H1 (cell line): ENCODE data around the gene DOCK1. TPM values are rescaled to one million over a fixed set of nuclear protein-coding genes. Genes with fewer than 3 reads are reported as not detected.

ENCODE experiments used
- CTCF ChIA-PET: fragments of 300-600 bp; sonication (Branson Sonifier 250); formaldehyde crosslinking; loops from one replicate; lab custom pipeline; 2021; ENCODE audit not compliant: partially characterized antibody; lab: Charles Lee
- POLR2A ChIA-PET: fragments of 300-600 bp; sonication (Branson Sonifier 250); formaldehyde crosslinking; loops from one replicate; lab custom pipeline; 2021; ENCODE audit warnings: inconsistent platforms; ENCODE audit not compliant: partially characterized antibody; lab: Charles Lee
- DNase-seq, 2 experiments: peaks; one replicate each; pipeline versions ENCODE4 v3.0.0 to v3.0.0-alpha.2; 2010 to 2022; ENCODE audit warnings: low spot score in 2 of 2, low read depth in 1 of 2, mixed read lengths in 1 of 2
- FAIRE-seq: peaks from 2 replicates; lab custom pipeline; 2011; peaks lifted over from hg19 to GRCh38; lab: Jason Lieb, UNC
- H2AFZ ChIP-seq: 2 replicates; pipeline ENCODE4 v1.8.1; 2012; ENCODE audit warnings: low read length, inconsistent platforms
- H2AK5ac ChIP-seq: 2 replicates; pipeline ENCODE4 v1.6.1; 2013; ENCODE audit warnings: low read depth, low read length
- H2BK120ac ChIP-seq: replicated peaks from 2 replicates; pipeline ENCODE3; 2013; ENCODE audit warnings: low read depth, low read length, inconsistent platforms
- H2BK12ac ChIP-seq: 2 replicates; pipeline ENCODE4 v1.6.1; 2013; ENCODE audit warnings: low read depth, low read length
- H2BK15ac ChIP-seq: 2 replicates; pipeline ENCODE4 v1.6.1; 2013; ENCODE audit warnings: low read length
- H2BK20ac ChIP-seq: 2 replicates; pipeline ENCODE4 v1.6.1; 2013; ENCODE audit warnings: low read length
- H2BK5ac ChIP-seq: 2 replicates; pipeline ENCODE4 v1.6.1; 2013; ENCODE audit warnings: low read depth, low read length
- H3K14ac ChIP-seq: 2 replicates; pipeline ENCODE4 v1.6.1; 2013; ENCODE audit warnings: inconsistent platforms; ENCODE audit not compliant: insufficient read length
- H3K18ac ChIP-seq: 2 replicates; pipeline ENCODE4 v1.6.1; 2013; ENCODE audit warnings: low read length; ENCODE audit errors: extremely low read depth
- H3K23ac ChIP-seq: 2 replicates; pipeline ENCODE4 v1.6.1; 2013; ENCODE audit warnings: inconsistent platforms; ENCODE audit not compliant: insufficient read length
- H3K23me2 ChIP-seq: 2 replicates; pipeline ENCODE4 v1.6.1; 2013; ENCODE audit warnings: low read depth, low read length
- H3K27ac ChIP-seq: 2 replicates; pipeline ENCODE4 v1.6.1; 2011; ENCODE audit warnings: low read depth, low read length, inconsistent platforms
- H3K27me3 ChIP-seq, 4 experiments: replicated peaks in 1 of 4; 1 replicate in 1 of 4; 2 replicates in 3 of 4; pipeline versions ENCODE4 v1.6.1 to v1.8.1; 2011 to 2013; ENCODE audit warnings: low read length in 3 of 4, mild to moderate bottlenecking in 3 of 4, inconsistent platforms in 2 of 4, mixed read lengths in 2 of 4, moderate library complexity in 1 of 4; ENCODE audit not compliant: control insufficient read depth in 3 of 4, insufficient read depth in 3 of 4; ENCODE audit errors: extremely low read depth in 1 of 4
- H3K36me3 ChIP-seq, 4 experiments: 2 replicates each; pipeline versions ENCODE4 v1.6.1 to v1.8.1; 2011 to 2013; ENCODE audit warnings: mild to moderate bottlenecking in 4 of 4, low read length in 3 of 4, moderate library complexity in 2 of 4, control low read depth in 1 of 4, inconsistent platforms in 1 of 4; ENCODE audit not compliant: insufficient read depth in 4 of 4, control insufficient read depth in 2 of 4
- H3K4ac ChIP-seq: replicated peaks from 2 replicates; pipeline ENCODE3; 2013; ENCODE audit warnings: low read length, low read depth, mixed read lengths, inconsistent platforms; ENCODE audit not compliant: insufficient read length
- H3K4me1 ChIP-seq, 4 experiments: replicated peaks in 1 of 4; 1 replicate in 1 of 4; 2 replicates in 3 of 4; pipeline versions ENCODE4 v1.6.1 to v1.8.1; 2011 to 2013; ENCODE audit warnings: low read length in 3 of 4, inconsistent platforms in 2 of 4, mixed read lengths in 1 of 4; ENCODE audit not compliant: insufficient read depth in 4 of 4, control insufficient read depth in 3 of 4
- H3K4me2 ChIP-seq, 2 experiments: 2 replicates each; pipeline versions ENCODE4 v1.6.1 to v1.8.1; 2011 to 2013; ENCODE audit warnings: low read depth in 2 of 2, low read length in 2 of 2, control low read depth in 1 of 2, inconsistent platforms in 1 of 2, mild to moderate bottlenecking in 1 of 2; ENCODE audit not compliant: insufficient read depth in 1 of 2
- H3K4me3 ChIP-seq, 4 experiments: fragments of 200-600, 300-600 bp in 1 of 4; sonication (generic), shearing (Covaris generic), sonication (Bioruptor Twin) in 1 of 4; 2 replicates each; pipeline versions ENCODE4 v1.5.1 to v1.8.1; 2011 to 2016; ENCODE audit warnings: low read length in 4 of 4, low read depth in 3 of 4, control low read depth in 2 of 4, inconsistent platforms in 2 of 4, mild to moderate bottlenecking in 2 of 4, mixed read lengths in 1 of 4, moderate library complexity in 1 of 4; ENCODE audit not compliant: insufficient read depth in 2 of 4; ENCODE audit errors: extremely low read depth in 1 of 4
- H3K56ac ChIP-seq: replicated peaks from 2 replicates; pipeline ENCODE3; 2013; ENCODE audit warnings: low read depth, mild to moderate bottlenecking, mixed read lengths, low read length, inconsistent platforms; ENCODE audit not compliant: insufficient read length
- H3K79me1 ChIP-seq: 2 replicates; pipeline ENCODE4 v1.6.1; 2013; ENCODE audit warnings: low read depth, low read length, control low read depth
- H3K79me2 ChIP-seq, 2 experiments: 2 replicates each; pipeline versions ENCODE4 v1.6.1 to v1.8.1; 2012 to 2013; ENCODE audit warnings: low read length in 2 of 2, mild to moderate bottlenecking in 2 of 2, inconsistent platforms in 1 of 2; ENCODE audit not compliant: insufficient read depth in 2 of 2, control insufficient read depth in 1 of 2
- H3K9ac ChIP-seq, 4 experiments: replicated peaks in 1 of 4; 1 replicate in 1 of 4; 2 replicates in 3 of 4; pipeline versions ENCODE4 v1.6.1 to v1.8.1; 2011 to 2013; ENCODE audit warnings: low read depth in 3 of 4, low read length in 3 of 4, control low read depth in 2 of 4, mild to moderate bottlenecking in 2 of 4, moderate library complexity in 2 of 4, inconsistent platforms in 1 of 4; ENCODE audit errors: extremely low read depth in 1 of 4
- H3K9me3 ChIP-seq, 2 experiments: 2 replicates each; pipeline versions ENCODE4 v1.6.1 to v1.8.1; 2012 to 2013; ENCODE audit warnings: mild to moderate bottlenecking in 2 of 2, moderate library complexity in 2 of 2, control low read depth in 1 of 2, inconsistent platforms in 1 of 2, low read depth in 1 of 2, low read length in 1 of 2, mixed read lengths in 1 of 2; ENCODE audit not compliant: insufficient read depth in 2 of 2
- H4K20me1 ChIP-seq, 2 experiments: replicated peaks in 1 of 2; 2 replicates each; pipeline versions ENCODE3 to v1.8.1; 2011 to 2013; ENCODE audit warnings: inconsistent platforms in 2 of 2, low read length in 2 of 2, mild to moderate bottlenecking in 1 of 2; ENCODE audit not compliant: insufficient read depth in 2 of 2, control insufficient read depth in 1 of 2
- H4K5ac ChIP-seq: 2 replicates; pipeline ENCODE4 v1.6.1; 2013; ENCODE audit warnings: low read length, low read depth, mixed read lengths, inconsistent platforms; ENCODE audit not compliant: insufficient read length
- H4K8ac ChIP-seq: 2 replicates; pipeline ENCODE4 v1.8.0; 2013; ENCODE audit warnings: mild to moderate bottlenecking, moderate library complexity, low read length, inconsistent platforms; ENCODE audit not compliant: insufficient read depth; ENCODE audit errors: extremely low read depth
- H4K91ac ChIP-seq: replicated peaks from 2 replicates; pipeline ENCODE3; 2013; ENCODE audit warnings: low read length, mixed read lengths, inconsistent platforms; ENCODE audit not compliant: insufficient read length
- ASH2L ChIP-seq: fragments of 200-600, 300-600 bp; sonication (generic); IDR thresholded peaks from one replicate; pipeline ENCODE4 v1.7.1; 2017; ENCODE audit warnings: low read length
- EGR1 ChIP-seq: IDR thresholded peaks from 2 replicates; pipeline ENCODE4 v1.6.1; 2011; ENCODE audit warnings: low read depth, low read length, borderline replicate concordance
- RFX5 ChIP-seq: IDR thresholded peaks from 2 replicates; pipeline ENCODE4 v1.6.1; 2011; ENCODE audit warnings: low read depth, low read length, improper control_type of control experiment, borderline replicate concordance
- WGBS, 2 experiments: shearing (Covaris generic) in 1 of 2; methylation state at CpG; one replicate each; pipeline versions ENCODE4 v1.1.6 to v1.1.7; 2013 to 2015; ENCODE audit warnings: low lambda C conversion rate in 2 of 2, mixed read lengths in 2 of 2, inconsistent platforms in 1 of 2, low coverage in 1 of 2, missing lambda C conversion rate in 1 of 2; ENCODE audit not compliant: insufficient replicate concordance in 2 of 2, insufficient coverage in 1 of 2, insufficient read length in 1 of 2; ENCODE audit errors: extremely low coverage in 1 of 2, missing lambda C conversion rate in 1 of 2; 5-methylcytosine and 5-hydroxymethylcytosine counted together
- polyA plus RNA-seq, 7 experiments: library from polyadenylated mRNA; depleted of rRNA in 3 of 7; stranded (reverse) in 5 of 7; unstranded in 2 of 7; fragments of >200 nt in 5 of 7; fragments of 200-250 nt in 2 of 7; gene quantifications; 1 replicate in 5 of 7; 2 replicates in 1 of 7; 4 replicates in 1 of 7; pipeline versions ENCODE4 v1.2.1 to v1.2.3, GENCODE V29; 2011 to 2013; ENCODE audit warnings: missing spikeins in 2 of 7, mixed read lengths in 2 of 7
- total RNA-seq: library from RNA; stranded (reverse); fragmentation: NEBNext Ultra II Directional; extraction: Animal tissue kit (Norgen Biotek cat#: 25700); gene quantifications from 2 replicates; pipeline ENCODE4 v1.2.1, GENCODE V29; 2021

DOCK1 gene
- total and polyA plus RNA-seq, 2 of the 8 experiments (the other 6 are each of a cell fraction or from before 2014, with no cell fraction given) = 11.6 to 53.0 TPM

DNA sequence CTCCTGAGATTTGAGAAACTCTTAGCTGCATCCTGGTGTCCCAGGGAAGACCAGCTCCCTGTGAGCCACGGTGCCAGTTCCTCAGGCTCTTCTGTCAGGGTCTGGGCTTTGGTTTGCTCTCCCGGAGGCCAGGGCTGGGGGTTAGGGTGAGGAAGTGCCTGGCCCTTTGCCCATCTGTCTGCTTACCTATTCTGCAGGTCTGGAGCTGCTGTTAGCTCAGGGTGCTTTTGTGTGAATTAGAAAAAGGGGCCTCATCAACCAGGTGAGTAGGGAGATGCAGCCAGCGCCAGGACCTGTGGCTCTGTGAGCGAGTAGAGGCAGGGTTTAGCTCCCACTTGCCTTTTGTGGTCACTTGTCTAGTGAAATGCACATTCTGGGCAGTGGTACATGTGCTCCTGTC, 109.4 kb downstream of the DOCK1 start:
- WGBS, 2 experiments = 95% methylated on average over 4 of the region's 4 CpGs; no CpG with 5 or more reads in 1 of the 2 experiments
- H3K4ac ChIP-seq = no peak overlapping the region
- H3K9me3 ChIP-seq = no peaks in the 10 kb centered on the region
- no peak for DNase-seq
- H3K9ac ChIP-seq = no peak overlapping the region
- H3K18ac ChIP-seq = no peak overlapping the region
- ChIA-PET POLR2A (no interaction called here), CTCF (no interaction called here)
- H4K5ac ChIP-seq = no peak overlapping the region
- no peak overlapping the region for H2BK20ac ChIP-seq
- FAIRE-seq = no peak
- H2BK120ac ChIP-seq = no peak overlapping the region
- no peak overlapping the region for H3K27ac ChIP-seq
- no peaks in the 10 kb centered on the region for H3K27me3 ChIP-seq
- no peak overlapping the region for H3K56ac ChIP-seq
- peaks cover 0 to 3% (median 0%) of the 10 kb centered on the region in 4 experiments; a peak in 2 of 7 replicates for H3K4me1 ChIP-seq
- H2AK5ac ChIP-seq = no peak overlapping the region
- no peak overlapping the region for H2BK5ac ChIP-seq
- no peaks in the 10 kb centered on the region for H3K79me2 ChIP-seq
- H4K20me1 ChIP-seq = peaks cover 0 to 18% of the 10 kb centered on the region in 2 experiments
- H3K79me1 ChIP-seq = peaks cover 4% of the 10 kb centered on the region; the same call in 1 of the 2 replicates
- H3K4me3 ChIP-seq = no peak overlapping the region
- H3K36me3 ChIP-seq = peaks cover 0 to 23% (median 5%) of the 10 kb centered on the region in 4 experiments; a peak in 4 of 8 replicates
- H4K8ac ChIP-seq = no peak overlapping the region
- H2BK12ac ChIP-seq = no peak overlapping the region
- H3K23ac ChIP-seq = no peak overlapping the region
- no peak overlapping the region for H4K91ac ChIP-seq
- H3K4me2 ChIP-seq = no peak overlapping the region
- H3K14ac ChIP-seq = no peak overlapping the region
- no peak overlapping the region for H2AFZ ChIP-seq
- peaks cover 10% of the 10 kb centered on the region for H3K23me2 ChIP-seq
- no peak overlapping the region for H2BK15ac ChIP-seq
- TF ChIP-seq ASH2L (no peak), EGR1 (no peak), RFX5 (no peak)
